ENCODE data around the gene IL4. TPM values are rescaled to one million over a fixed set of nuclear protein-coding genes. Genes with fewer than 3 reads are reported as not detected.

The IL4 gene
- total RNA-seq, 1 experiment from 2014 or later: not detected

DNA sequence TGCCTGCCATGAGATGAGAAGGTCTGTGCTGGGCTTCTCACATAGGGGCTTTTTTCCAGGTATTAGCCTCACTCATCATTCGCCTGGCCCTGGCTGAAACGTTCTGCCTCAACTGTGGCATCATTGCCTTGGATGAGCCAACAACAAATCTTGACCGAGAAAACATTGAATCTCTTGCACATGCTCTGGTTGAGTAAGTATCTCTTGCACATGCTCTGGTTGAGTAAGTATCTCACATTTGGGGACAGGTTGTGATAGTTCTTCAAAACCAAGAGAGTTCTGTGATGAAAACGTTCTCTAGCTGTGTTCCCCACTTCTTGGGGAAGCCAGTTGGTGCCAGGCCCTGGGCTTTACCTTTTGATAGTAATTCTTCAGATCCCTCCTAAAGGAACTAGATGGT lies 33.2 kb upstream of the IL4 start:
- no peaks in the 10 kb centered on the region for H3K27me3 ChIP-seq (ENCODE audit: low read length)
- no peak overlapping the region for H2AFZ ChIP-seq (ENCODE audit: low read length)
- no peaks in the 10 kb centered on the region for H4K20me1 ChIP-seq (ENCODE audit: insufficient read depth, low read depth, low read length)
- DNase-seq: no peak
- no peak overlapping the region for H3K27ac ChIP-seq (ENCODE audit: low read length)
- peaks cover 66% of the 10 kb centered on the region for H3K36me3 ChIP-seq (ENCODE audit: insufficient read depth, low read length)
- H3K4me3 ChIP-seq (ENCODE audit: low read length): no peak overlapping the region
- H3K4me1 ChIP-seq (ENCODE audit: low read length): no peaks in the 10 kb centered on the region
- H3K4me2 ChIP-seq (ENCODE audit: low read depth, low read length, poor library complexity, severe bottlenecking): no peak overlapping the region
- H3K79me2 ChIP-seq (ENCODE audit: low read length): no peaks in the 10 kb centered on the region
- H3K9me3 ChIP-seq (ENCODE audit: low read length): no peaks in the 10 kb centered on the region
- no peaks in the 10 kb centered on the region for H3K9me2 ChIP-seq (replicated peaks; ENCODE audit: insufficient read depth, low read length)
- no peak overlapping the region for H3K9ac ChIP-seq (ENCODE audit: low read length)

DNA sequence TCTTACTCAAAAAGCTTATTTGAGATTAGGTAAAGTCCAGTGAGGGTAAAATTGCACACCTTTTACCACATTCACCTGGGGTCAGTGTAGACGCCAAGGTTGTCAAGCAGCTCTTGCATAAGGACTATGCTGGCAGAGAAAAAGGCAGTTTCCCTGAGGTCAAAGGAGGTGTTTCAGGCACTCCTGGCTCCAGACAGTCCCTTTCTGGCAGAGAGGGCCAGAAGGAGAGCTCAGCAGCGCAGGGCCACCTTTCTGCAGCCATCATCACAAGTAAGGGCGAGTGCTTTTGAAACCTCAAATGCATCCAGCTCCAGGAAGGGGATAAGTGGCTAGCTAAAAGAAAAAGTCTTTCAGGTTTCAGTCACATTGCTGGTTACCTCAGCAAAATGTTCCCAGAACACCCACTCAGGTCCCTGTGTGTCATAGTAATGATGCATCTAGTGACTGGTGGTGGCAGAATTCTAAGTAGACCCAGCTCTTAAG lies 32.5 kb upstream of the IL4 start:
- H3K27ac ChIP-seq (ENCODE audit: low read length): no peak overlapping the region
- H3K79me2 ChIP-seq (ENCODE audit: low read length): no peaks in the 10 kb centered on the region
- peaks cover 62% of the 10 kb centered on the region for H3K36me3 ChIP-seq (ENCODE audit: insufficient read depth, low read length)
- H3K4me3 ChIP-seq (ENCODE audit: low read length): no peak overlapping the region
- no peak overlapping the region for H2AFZ ChIP-seq (ENCODE audit: low read length)
- no peaks in the 10 kb centered on the region for H3K9me2 ChIP-seq (replicated peaks; ENCODE audit: insufficient read depth, low read length)
- no peak overlapping the region for H3K9ac ChIP-seq (ENCODE audit: low read length)
- no peaks in the 10 kb centered on the region for H3K4me1 ChIP-seq (ENCODE audit: low read length)
- H3K27me3 ChIP-seq (ENCODE audit: low read length): no peaks in the 10 kb centered on the region
- H3K4me2 ChIP-seq (ENCODE audit: low read depth, low read length, poor library complexity, severe bottlenecking): no peak overlapping the region
- no peaks in the 10 kb centered on the region for H4K20me1 ChIP-seq (ENCODE audit: insufficient read depth, low read depth, low read length)
- no peak for DNase-seq
- no peaks in the 10 kb centered on the region for H3K9me3 ChIP-seq (ENCODE audit: low read length)

DNA sequence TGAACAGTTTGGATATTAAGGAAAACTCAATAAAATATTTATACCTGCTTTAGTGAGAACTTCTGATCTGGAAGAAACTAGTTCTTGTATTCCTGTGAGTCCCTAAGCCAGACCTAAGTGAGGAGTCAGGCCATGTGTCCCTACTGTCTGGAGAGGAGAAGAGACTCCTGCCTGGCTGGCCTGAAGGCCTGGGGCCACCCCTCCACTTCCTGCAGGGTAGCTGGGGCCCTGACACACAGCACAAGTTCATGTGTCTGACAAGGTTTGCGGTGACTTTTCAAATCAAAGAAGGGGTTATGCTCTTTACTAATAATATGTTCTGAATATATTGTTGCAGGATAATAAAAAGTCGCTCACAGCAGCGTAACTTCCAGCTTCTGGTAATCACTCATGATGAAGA lies 31.9 kb upstream of the IL4 start:
- Histone ChIP-seq H3K9ac (ENCODE audit: low read length) (no peak overlapping the region), H3K9me3 (ENCODE audit: low read length) (no peaks in the 10 kb centered on the region), H3K27me3 (ENCODE audit: low read length) (no peaks in the 10 kb centered on the region), H3K4me3 (ENCODE audit: low read length) (no peak overlapping the region), H3K4me2 (ENCODE audit: low read depth, low read length, poor library complexity, severe bottlenecking) (no peak overlapping the region), H3K36me3 (ENCODE audit: insufficient read depth, low read length) (peaks cover 58% of the 10 kb centered on the region), H3K9me2 (replicated peaks; ENCODE audit: insufficient read depth, low read length) (no peaks in the 10 kb centered on the region), H3K79me2 (ENCODE audit: low read length) (no peaks in the 10 kb centered on the region), H3K27ac (ENCODE audit: low read length) (no peak overlapping the region), H2AFZ (ENCODE audit: low read length) (no peak overlapping the region), H3K4me1 (ENCODE audit: low read length) (no peaks in the 10 kb centered on the region), H4K20me1 (ENCODE audit: insufficient read depth, low read depth, low read length) (no peaks in the 10 kb centered on the region)
- DNase-seq: no peak

DNA sequence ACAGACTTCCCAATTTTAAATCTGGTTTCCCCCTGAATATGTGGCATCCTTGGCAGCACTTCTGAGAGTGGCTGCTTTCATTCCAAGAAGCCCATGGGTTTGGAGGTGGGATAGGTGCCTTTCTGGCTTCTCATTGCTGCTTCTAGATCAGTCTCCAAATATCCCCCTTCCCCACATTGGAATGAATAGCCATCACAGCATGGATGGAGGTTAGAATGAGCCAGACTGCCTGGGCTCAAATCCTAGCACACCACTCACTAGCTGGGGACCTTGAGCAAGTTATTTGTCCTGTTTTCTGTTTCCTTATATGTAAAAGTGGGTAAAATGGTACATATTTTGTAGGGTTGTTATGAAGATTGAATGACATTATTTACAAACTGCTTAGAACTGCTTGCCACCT lies 29.6 kb upstream of the IL4 start:
- H3K4me2 ChIP-seq (ENCODE audit: low read depth, low read length, poor library complexity, severe bottlenecking): no peak overlapping the region
- DNase-seq: no peak
- no peaks in the 10 kb centered on the region for H3K4me1 ChIP-seq (ENCODE audit: low read length)
- peaks cover 51% of the 10 kb centered on the region for H3K36me3 ChIP-seq (ENCODE audit: insufficient read depth, low read length)
- no peak overlapping the region for H3K4me3 ChIP-seq (ENCODE audit: low read length)
- no peaks in the 10 kb centered on the region for H3K79me2 ChIP-seq (ENCODE audit: low read length)
- H3K9me2 ChIP-seq (replicated peaks; ENCODE audit: insufficient read depth, low read length): no peaks in the 10 kb centered on the region
- H3K9ac ChIP-seq (ENCODE audit: low read length): no peak overlapping the region
- no peaks in the 10 kb centered on the region for H4K20me1 ChIP-seq (ENCODE audit: insufficient read depth, low read depth, low read length)
- no peak overlapping the region for H3K27ac ChIP-seq (ENCODE audit: low read length)
- H3K27me3 ChIP-seq (ENCODE audit: low read length): no peaks in the 10 kb centered on the region
- no peak overlapping the region for H2AFZ ChIP-seq (ENCODE audit: low read length)
- peaks cover 5% of the 10 kb centered on the region; the same call in 1 of the 2 replicates for H3K9me3 ChIP-seq (ENCODE audit: low read length)

DNA sequence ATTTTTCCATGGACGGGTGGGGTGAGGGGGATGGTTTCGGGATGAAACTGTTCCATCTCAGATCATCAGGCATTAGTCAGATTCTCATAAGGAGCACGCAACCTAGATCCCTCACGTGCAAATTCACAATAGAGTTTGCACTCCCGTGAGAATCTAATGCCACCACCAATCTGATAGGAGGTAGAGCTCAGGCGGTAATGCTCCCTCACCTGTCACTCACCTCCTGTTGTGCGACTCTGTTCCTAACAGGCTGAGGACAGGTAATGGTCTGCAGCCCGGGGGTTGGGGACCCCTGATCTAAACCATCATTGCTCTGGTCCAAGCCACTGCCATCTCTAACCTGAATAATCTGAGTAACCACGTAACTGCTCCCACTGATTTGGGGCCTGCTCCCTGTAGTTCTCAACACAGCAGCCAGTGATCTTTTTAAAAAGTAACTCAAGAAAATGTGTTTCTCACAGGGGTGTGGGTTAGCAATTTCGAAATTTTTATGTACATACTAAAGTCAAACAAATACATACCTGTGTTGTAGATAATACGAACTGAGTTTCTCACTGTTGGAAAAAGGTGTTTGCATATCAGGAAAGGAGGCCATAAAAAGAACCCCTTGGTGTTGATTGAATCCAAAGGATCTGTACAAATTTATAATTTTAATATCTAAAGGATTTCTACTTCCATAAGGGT lies 27.1 kb upstream of the IL4 start:
- DNase-seq: no peak
- no peak overlapping the region for H3K27ac ChIP-seq (ENCODE audit: low read length)
- H3K9me3 ChIP-seq (ENCODE audit: low read length): peaks cover 5% of the 10 kb centered on the region; the same call in 1 of the 2 replicates
- H3K4me3 ChIP-seq (ENCODE audit: low read length): no peak overlapping the region
- no peaks in the 10 kb centered on the region for H3K27me3 ChIP-seq (ENCODE audit: low read length)
- no peaks in the 10 kb centered on the region for H3K79me2 ChIP-seq (ENCODE audit: low read length)
- no peak overlapping the region for H3K4me2 ChIP-seq (ENCODE audit: low read depth, low read length, poor library complexity, severe bottlenecking)
- H2AFZ ChIP-seq (ENCODE audit: low read length): no peak overlapping the region
- no peak overlapping the region for H3K9ac ChIP-seq (ENCODE audit: low read length)
- H3K4me1 ChIP-seq (ENCODE audit: low read length): no peaks in the 10 kb centered on the region
- H3K9me2 ChIP-seq (replicated peaks; ENCODE audit: insufficient read depth, low read length): no peaks in the 10 kb centered on the region
- H3K36me3 ChIP-seq (ENCODE audit: insufficient read depth, low read length): peaks cover 25% of the 10 kb centered on the region
- no peaks in the 10 kb centered on the region for H4K20me1 ChIP-seq (ENCODE audit: insufficient read depth, low read depth, low read length)

DNA sequence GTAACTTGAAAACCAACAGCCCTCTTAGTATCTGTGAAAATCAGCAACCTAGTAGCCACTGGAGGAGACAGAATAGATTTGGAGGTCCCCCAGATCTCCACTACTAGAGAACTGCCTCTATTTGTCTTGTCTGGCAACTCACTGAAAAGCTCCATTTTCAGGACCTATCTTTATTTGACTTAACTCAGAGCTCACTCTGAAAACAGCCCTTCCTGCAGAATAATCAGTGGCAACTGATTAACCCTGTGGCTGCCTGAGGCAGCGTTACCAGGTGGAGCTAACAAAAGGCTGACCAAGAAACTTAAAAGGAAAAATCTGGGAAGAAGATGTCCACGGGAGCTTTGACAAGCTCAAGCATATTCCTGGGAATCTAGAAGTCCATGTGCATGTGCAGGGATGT lies 26.3 kb upstream of the IL4 start:
- H3K4me1 ChIP-seq (ENCODE audit: low read length): no peaks in the 10 kb centered on the region
- H2AFZ ChIP-seq (ENCODE audit: low read length): no peak overlapping the region
- H3K27me3 ChIP-seq (ENCODE audit: low read length): no peaks in the 10 kb centered on the region
- DNase-seq: no peak
- H3K9me2 ChIP-seq (replicated peaks; ENCODE audit: insufficient read depth, low read length): no peaks in the 10 kb centered on the region
- H3K79me2 ChIP-seq (ENCODE audit: low read length): no peaks in the 10 kb centered on the region
- H3K9me3 ChIP-seq (ENCODE audit: low read length): peaks cover 5% of the 10 kb centered on the region; the same call in 1 of the 2 replicates
- H4K20me1 ChIP-seq (ENCODE audit: insufficient read depth, low read depth, low read length): no peaks in the 10 kb centered on the region
- H3K27ac ChIP-seq (ENCODE audit: low read length): no peak overlapping the region
- no peak overlapping the region for H3K9ac ChIP-seq (ENCODE audit: low read length)
- H3K36me3 ChIP-seq (ENCODE audit: insufficient read depth, low read length): peaks cover 18% of the 10 kb centered on the region
- no peak overlapping the region for H3K4me3 ChIP-seq (ENCODE audit: low read length)
- H3K4me2 ChIP-seq (ENCODE audit: low read depth, low read length, poor library complexity, severe bottlenecking): no peak overlapping the region

DNA sequence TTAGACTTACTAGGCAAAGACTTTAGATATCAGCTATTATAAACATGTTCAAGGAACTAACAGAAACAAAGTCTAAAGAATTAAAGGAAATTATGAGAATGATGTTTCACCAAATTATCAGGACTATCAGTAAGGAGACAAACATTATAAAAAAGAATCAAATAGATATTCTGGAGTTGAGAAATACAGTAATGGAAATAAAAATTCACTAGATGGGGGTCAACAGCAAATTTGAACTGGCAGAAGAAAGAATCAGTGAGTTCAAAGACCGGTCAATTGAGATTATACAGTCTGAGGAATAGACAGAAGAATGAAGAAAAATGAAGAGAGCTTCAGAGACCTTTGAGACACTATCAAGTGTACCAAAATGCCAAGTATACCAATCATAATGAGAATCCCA lies 25.4 kb upstream of the IL4 start:
- Histone ChIP-seq H3K27ac (ENCODE audit: low read length) (no peak overlapping the region), H3K4me2 (ENCODE audit: low read depth, low read length, poor library complexity, severe bottlenecking) (no peak overlapping the region)
- no peak for DNase-seq

DNA sequence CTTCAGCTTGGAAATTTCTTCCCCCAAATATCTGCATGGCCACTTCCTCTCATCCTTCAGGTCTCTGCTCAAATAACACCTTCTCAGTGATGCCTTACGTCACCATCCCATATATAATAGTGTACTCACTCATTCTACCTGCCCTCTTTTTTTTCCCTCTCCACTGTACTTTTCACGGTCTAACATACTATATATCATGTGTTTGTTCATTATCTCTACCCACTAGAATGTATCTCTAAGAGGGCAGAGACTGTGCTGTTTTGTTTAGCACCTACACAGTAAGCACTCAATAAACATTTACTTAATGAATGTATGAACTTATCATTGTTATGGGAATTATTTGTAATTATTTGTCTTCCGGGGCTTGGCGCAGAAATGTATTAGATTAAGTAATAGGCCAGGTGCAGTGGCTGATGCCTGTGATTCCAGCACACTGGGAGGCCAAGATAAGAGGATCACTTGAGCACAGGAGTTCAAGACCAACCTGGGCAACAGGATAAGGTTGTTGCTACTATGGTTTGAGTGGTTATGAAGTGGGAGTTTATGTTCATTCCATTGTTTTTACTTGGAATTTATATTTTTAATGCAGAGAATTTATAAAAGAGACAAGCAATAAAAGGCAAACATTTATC lies 21.8 kb upstream of the IL4 start:
- H3K4me1 ChIP-seq (ENCODE audit: low read length): no peaks in the 10 kb centered on the region
- H3K4me3 ChIP-seq (ENCODE audit: low read length): no peak overlapping the region
- no peak overlapping the region for H2AFZ ChIP-seq (ENCODE audit: low read length)
- H3K9ac ChIP-seq (ENCODE audit: low read length): no peak overlapping the region
- peaks cover 5% of the 10 kb centered on the region; the same call in 1 of the 2 replicates for H3K9me3 ChIP-seq (ENCODE audit: low read length)
- H3K36me3 ChIP-seq (ENCODE audit: insufficient read depth, low read length): no peaks in the 10 kb centered on the region
- H3K27me3 ChIP-seq (ENCODE audit: low read length): no peaks in the 10 kb centered on the region
- H3K4me2 ChIP-seq (ENCODE audit: low read depth, low read length, poor library complexity, severe bottlenecking): no peak overlapping the region
- H3K9me2 ChIP-seq (replicated peaks; ENCODE audit: insufficient read depth, low read length): no peaks in the 10 kb centered on the region
- DNase-seq: no peak
- no peaks in the 10 kb centered on the region for H3K79me2 ChIP-seq (ENCODE audit: low read length)
- H4K20me1 ChIP-seq (ENCODE audit: insufficient read depth, low read depth, low read length): no peaks in the 10 kb centered on the region
- no peak overlapping the region for H3K27ac ChIP-seq (ENCODE audit: low read length)

More for the DNA sequence above, 25.4 kb upstream of the IL4 start:
- peaks cover 10% of the 10 kb centered on the region for H3K36me3 ChIP-seq (ENCODE audit: insufficient read depth, low read length)
- no peak overlapping the region for H3K4me3 ChIP-seq (ENCODE audit: low read length)
- no peaks in the 10 kb centered on the region for H3K9me2 ChIP-seq (replicated peaks; ENCODE audit: insufficient read depth, low read length)
- H2AFZ ChIP-seq (ENCODE audit: low read length): no peak overlapping the region
- peaks cover 5% of the 10 kb centered on the region; the same call in 1 of the 2 replicates for H3K9me3 ChIP-seq (ENCODE audit: low read length)
- H3K9ac ChIP-seq (ENCODE audit: low read length): no peak overlapping the region
- no peaks in the 10 kb centered on the region for H3K79me2 ChIP-seq (ENCODE audit: low read length)
- H4K20me1 ChIP-seq (ENCODE audit: insufficient read depth, low read depth, low read length): no peaks in the 10 kb centered on the region
- H3K27me3 ChIP-seq (ENCODE audit: low read length): no peaks in the 10 kb centered on the region
- H3K4me1 ChIP-seq (ENCODE audit: low read length): no peaks in the 10 kb centered on the region
